SK-N-SH (cell line): ENCODE measurements around the gene GJD3.

ENCODE experiments used
- FOXM1 ChIP-seq: IDR thresholded peaks from 2 replicates; pipeline ENCODE4 v1.4.0; 2012; ENCODE audit warnings: low read depth, mild to moderate bottlenecking
- JUND ChIP-seq: IDR thresholded peaks from 2 replicates; pipeline ENCODE4 v1.4.0; 2012
- MAX ChIP-seq: IDR thresholded peaks from 2 replicates; pipeline ENCODE4 v1.4.0; 2012; ENCODE audit warnings: low read depth
- POLR2AphosphoS5 ChIP-seq: IDR thresholded peaks from 2 replicates; pipeline ENCODE4 v1.6.1; 2012; ENCODE audit warnings: low read depth, low read length
- RAD21 ChIP-seq: IDR thresholded peaks from 2 replicates; pipeline ENCODE4 v1.6.1; 2012; ENCODE audit warnings: mild to moderate bottlenecking, low read length
- RXRA ChIP-seq: IDR thresholded peaks from 2 replicates; pipeline ENCODE4 v1.4.0; 2012; ENCODE audit warnings: low read depth, mild to moderate bottlenecking, borderline replicate concordance
- SIN3A ChIP-seq: IDR thresholded peaks from 2 replicates; pipeline ENCODE4 v1.6.1; 2012; ENCODE audit warnings: low read depth, mild to moderate bottlenecking, low read length, moderate library complexity, borderline replicate concordance
- SMC3 ChIP-seq: IDR thresholded peaks from 2 replicates; pipeline ENCODE4 v1.6.1; 2012; ENCODE audit warnings: low read depth, low read length, improper control_type of control experiment
- TAF1 ChIP-seq: IDR thresholded peaks from 2 replicates; pipeline ENCODE4 v1.6.1; 2012; ENCODE audit warnings: low read depth, mild to moderate bottlenecking, low read length, moderate library complexity, borderline replicate concordance
- TF ChIP-seq, protein P1 (sequence below): fragments of 200-600 bp; sonication (generic); IDR thresholded peaks from 2 replicates; pipeline ENCODE4 v1.6.1; 2017; ENCODE audit warnings: antibody characterized with exemption, mild to moderate bottlenecking, moderate library complexity
- TF ChIP-seq, protein P2 (sequence below): IDR thresholded peaks from 2 replicates; pipeline ENCODE4 v1.4.0; 2012; ENCODE audit warnings: low read depth, borderline replicate concordance

GRCh38 chr17:40320756-40321523 is 43.6 kb downstream of the GJD3 start:
- TF ChIP-seq FOXM1 = no peak
- no peak for TF ChIP-seq SMC3
- TF ChIP-seq POLR2AphosphoS5 = no peak
- TF ChIP-seq, protein P1, sequence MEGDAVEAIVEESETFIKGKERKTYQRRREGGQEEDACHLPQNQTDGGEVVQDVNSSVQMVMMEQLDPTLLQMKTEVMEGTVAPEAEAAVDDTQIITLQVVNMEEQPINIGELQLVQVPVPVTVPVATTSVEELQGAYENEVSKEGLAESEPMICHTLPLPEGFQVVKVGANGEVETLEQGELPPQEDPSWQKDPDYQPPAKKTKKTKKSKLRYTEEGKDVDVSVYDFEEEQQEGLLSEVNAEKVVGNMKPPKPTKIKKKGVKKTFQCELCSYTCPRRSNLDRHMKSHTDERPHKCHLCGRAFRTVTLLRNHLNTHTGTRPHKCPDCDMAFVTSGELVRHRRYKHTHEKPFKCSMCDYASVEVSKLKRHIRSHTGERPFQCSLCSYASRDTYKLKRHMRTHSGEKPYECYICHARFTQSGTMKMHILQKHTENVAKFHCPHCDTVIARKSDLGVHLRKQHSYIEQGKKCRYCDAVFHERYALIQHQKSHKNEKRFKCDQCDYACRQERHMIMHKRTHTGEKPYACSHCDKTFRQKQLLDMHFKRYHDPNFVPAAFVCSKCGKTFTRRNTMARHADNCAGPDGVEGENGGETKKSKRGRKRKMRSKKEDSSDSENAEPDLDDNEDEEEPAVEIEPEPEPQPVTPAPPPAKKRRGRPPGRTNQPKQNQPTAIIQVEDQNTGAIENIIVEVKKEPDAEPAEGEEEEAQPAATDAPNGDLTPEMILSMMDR = no peak
- TF ChIP-seq SIN3A = no peak
- TF ChIP-seq, protein P2, sequence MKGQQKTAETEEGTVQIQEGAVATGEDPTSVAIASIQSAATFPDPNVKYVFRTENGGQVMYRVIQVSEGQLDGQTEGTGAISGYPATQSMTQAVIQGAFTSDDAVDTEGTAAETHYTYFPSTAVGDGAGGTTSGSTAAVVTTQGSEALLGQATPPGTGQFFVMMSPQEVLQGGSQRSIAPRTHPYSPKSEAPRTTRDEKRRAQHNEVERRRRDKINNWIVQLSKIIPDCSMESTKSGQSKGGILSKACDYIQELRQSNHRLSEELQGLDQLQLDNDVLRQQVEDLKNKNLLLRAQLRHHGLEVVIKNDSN = no peak
- no peak for TF ChIP-seq JUND
- no peak for TF ChIP-seq MAX
- no peak for TF ChIP-seq TAF1
- no peak for TF ChIP-seq RAD21
- TF ChIP-seq RXRA = no peak
